ELF-1 (cell line): ENCODE results near the gene MRPL41.
A peak's percentile ranks its signal among the peaks of the same experiment; 100 is the strongest.
"Not testable (repeated sequence)": the region's sequence is repeated elsewhere in the genome, so short reads cannot be mapped to it uniquely, and the experiment has no call there.

Experiments
- DNase-seq: peaks from one replicate; pipeline ENCODE4 v3.0.0-alpha.2; 2016; ENCODE audit warnings: low read depth, low spot score

The MRPL41 gene

GRCh38 chr9:137521405-137521985 lies 30.2 kb upstream of the MRPL41 start:
- DNase-seq: no peak

DNA sequence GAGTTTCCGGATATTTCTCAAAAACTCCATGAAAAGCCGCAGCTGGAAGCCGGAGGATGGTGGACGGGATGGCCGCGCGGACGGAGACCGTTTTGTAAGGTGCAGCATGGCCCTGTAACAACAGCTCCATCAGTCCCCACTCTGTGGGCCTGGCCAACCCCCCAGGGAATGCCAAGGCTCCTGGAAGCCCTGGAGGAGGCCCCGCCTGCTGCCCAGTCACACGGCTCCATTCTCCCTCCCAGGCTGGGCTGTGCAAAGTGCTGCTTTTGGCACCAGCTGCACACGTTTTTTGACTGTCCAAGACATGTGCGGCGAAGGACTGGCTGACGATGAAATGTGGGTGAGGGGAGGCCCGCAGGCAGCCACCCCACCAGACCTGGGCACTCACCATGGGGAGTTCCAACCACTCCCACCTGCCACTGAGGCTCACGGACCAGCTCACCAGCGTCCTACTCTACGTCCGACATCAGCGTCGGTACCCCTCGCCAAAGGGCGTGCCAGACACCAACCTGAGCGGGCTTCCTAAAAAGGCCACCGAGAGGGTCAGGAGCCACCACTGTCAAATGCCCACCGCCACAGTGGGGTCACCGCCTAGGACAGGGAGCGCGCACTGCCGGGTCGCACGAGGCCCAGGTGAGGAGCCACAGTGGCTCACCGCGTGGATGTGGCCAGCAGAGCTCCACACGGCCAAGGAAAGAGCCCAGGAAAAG lies 28.8 kb upstream of the MRPL41 start:
- no peak for DNase-seq

DNA sequence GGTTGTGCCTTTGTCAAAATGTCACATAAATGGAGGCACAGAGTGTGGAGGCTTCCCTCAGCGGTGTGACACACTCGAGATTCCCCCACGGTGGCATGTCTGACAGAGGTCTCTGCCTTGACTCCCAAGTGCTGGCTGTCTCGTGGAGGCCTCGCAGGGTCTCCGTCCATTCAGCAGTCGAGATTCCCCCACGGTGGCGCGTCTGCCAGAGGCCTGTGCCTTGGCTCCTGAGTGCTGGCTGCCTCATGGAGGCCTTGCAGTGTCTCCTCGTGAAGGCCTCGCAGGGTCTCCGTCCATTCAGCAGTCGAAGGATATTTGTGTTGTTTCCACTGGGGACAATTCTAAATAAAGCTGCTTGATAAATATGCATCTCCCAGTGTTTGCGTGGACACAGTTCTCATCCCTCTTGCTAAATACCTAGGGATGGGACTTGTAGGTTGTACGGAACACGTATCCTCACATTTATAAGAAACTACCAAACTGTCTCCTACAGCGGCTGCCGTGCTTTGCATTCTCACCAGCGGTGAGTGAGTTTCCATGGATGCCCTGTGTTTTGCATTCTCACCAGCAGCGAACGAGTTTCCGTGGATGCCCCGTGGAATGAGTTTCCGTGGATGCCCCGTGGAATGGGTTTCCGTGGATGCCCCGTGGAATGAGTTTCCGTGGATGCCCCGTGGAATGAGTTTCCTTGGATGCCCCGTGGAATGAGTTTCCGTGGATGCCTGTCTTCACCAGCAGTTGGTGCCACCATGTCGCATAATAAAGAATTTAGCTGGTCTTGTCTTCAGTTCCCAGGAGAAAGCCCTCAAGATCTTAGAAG lies 27.3 kb upstream of the MRPL41 start:
- DNase-seq: no peak

DNA sequence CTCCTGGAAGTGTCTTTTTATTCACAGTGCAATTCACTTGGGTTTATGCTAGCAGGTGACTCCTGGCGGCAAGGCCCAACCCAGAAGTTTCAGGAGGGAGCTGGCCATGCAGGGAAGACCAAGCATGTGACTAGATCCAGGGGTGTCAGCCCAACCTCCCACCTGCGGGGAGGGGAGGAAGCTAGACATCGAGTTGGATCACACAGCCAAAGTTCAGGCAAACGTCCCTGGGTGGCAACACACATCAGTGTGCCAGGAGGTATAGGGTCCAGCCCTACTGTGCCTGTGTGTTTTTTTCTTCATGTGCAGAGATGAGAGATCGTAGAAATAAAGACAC lies 26.7 kb upstream of the MRPL41 start:
- no peak for DNase-seq

GRCh38 chr9:137530331-137530730 lies 21.3 kb upstream of the MRPL41 start:
- no peak for DNase-seq

- no peak for DNase-seq
Measured at GRCh38 chr9:137531099-137531765, 20.4 kb upstream of the MRPL41 start.

DNA sequence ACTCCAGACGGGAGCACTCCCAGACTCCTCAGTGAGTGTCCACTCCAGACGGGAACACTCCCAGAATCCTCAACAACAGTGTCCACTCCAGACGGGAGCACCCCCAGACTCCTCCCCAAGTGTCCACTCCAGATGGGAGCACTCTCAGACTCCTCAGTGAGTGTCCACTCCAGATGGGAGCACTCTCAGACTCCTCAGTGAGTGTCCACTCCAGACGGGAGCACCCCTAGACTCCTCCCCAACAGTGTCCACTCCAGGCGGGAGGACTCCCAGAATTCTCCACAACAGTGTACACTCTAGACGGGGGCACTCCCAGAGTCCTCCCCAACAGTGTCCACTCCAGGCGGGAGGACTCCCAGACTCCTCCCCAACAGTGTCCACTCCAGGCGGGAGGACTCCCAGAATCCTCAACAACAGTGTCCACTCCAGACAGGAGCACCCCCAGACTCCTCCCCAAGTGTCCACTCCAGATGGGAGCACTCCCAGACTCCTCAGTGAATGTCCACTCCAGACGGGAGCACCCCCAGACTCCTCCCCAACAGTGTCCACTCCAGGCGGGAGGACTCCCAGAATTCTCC lies 18.7 kb upstream of the MRPL41 start:
- not testable (repeated sequence) for DNase-seq

DNA sequence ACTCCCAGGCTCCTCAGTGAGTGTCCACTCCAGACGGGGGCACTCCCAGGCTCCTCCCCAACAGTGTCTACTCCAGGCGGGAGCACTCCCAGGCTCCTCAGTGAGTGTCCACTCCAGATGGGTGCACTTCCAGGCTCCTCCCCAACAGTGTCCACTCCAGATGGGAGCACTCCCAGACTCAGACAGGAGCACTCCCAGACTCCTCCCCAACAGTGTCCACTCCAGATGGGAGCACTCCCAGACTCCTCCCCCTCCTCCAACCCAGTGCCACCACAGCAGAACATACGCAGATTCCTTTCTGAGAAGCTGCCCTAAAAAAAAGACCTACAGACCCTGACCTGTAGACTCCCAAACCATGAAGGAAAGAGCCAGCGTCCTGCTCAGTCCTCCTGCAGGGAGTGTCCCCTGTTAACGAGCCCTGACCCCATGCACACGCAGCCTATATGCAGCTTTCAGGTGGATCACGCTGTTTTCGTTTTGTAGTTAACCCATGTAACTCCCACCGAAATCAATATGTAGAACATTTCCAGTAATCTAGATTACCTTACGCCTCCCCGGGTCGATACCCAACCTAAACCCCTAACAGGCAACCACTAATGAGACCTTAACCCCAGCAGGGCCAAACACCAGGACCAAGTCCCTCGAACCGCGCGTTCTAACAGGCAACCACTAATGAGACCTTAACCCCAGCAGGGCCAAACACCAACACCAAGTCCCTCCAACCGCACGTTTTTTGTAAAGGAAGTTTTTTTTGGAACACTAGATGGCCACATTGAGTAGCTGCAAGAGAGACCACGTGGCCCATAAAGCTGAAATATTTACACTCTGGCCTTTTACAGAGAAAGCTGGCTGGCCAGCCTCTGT lies 17.2 kb upstream of the MRPL41 start:
- peak; percentile 80 for DNase-seq

GRCh38 chr9:137535120-137535428 lies 16.6 kb upstream of the MRPL41 start:
- DNase-seq: no peak

DNA sequence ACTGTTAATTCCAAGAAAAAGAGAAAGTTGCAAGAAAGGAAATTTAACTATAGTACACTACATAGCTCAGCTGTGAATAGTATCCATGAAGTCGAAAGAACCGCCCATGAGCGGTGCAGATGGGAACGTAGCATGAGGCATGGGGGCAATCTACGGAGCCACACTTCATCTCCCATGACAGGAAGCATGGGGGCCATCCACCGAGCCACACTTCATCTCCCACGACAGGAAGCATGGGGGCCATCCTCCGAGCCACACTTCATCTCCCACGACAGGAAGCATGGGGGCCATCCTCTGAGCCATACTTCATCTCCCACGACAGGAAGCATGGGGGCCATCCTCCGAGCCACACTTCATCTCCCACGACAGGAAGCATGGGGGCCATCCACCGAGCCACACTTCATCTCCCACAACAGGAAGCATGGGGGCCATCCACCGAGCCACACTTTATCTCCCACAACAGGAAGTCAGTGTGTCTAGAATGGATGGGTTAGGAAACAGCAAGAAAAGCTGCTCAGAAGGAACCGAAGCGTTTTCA lies 15.0 kb upstream of the MRPL41 start:
- not testable (repeated sequence) for DNase-seq

- DNase-seq: no peak
Measured at GRCh38 chr9:137538058-137538457, 13.6 kb upstream of the MRPL41 start.

DNA sequence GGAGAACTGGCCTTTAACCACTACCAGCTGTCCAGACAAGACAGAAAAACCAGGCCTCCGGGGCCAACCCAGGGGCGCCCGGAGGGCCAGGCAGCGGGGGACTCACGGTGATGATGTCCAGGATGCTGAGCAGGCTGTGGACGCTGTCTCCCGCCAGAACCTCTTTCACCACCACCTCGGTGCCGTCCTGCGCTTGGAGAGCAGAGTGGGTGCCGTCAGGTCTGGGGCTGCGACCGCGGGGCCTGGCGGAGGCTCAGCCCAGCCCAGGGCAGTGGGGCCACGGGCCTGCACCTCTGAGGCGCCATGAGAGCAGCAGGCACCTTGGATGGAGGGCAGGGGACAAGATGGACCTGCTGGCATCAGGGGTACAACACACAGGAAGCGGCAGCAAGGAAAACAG lies 11.1 kb upstream of the MRPL41 start:
- DNase-seq: no peak

DNA sequence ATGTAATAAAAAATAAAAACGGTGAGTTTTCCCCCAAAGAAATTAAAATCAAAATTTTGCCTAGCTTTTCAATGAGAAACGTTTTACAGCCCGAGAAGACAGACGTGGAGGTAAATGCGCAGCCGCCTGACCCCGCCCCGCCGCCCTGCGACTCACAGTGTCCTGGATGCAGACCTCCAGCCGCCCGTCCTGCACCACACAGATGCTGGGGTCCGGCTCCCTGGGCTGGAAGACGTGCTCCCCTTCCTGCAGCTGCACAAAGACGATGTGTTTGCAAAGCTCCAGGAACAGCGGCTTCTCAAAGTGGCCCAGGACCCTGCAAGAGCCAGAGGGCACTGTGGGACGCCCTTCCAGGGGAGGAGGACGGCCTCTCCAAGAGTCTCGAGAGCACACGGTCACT lies 9.2 kb upstream of the MRPL41 start:
- no peak for DNase-seq

DNA sequence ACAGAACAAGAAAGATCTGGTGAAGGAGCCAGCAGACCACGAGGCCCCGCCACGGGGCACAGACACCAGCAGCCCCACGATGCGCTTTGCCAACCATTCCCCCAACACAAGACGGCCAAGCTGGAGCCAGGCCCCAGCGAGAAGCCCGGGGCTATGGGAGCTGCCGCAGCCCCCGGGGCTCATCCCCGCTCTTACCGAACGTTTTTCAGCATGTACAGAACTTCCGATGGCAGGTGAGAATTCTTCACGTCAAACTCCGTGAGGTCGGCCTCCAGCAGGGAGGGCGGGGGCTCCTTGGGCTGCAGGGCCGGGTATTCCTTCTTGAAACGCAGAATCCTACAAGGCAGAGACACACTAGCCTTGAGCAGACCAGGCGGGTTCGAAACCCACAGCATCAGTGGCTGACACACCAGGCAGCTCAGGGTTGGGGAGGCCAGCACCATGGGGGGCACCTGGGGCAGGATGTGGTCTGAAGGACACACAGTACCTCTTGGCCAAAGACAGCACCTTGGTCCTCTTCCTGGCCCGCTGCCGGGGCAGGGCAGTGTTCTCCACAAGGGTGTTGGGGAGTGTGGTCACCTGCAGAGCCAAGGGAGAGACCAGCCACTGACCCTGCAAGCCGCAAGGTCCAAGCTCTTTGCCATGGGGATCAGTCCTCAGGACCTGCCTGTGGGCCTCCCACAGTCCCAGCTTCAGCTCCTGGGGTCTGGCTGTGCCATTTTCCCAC lies 8.3 kb upstream of the MRPL41 start:
- no peak for DNase-seq

- no peak for DNase-seq
Measured at GRCh38 chr9:137544176-137544760, 7.4 kb upstream of the MRPL41 start.

DNA sequence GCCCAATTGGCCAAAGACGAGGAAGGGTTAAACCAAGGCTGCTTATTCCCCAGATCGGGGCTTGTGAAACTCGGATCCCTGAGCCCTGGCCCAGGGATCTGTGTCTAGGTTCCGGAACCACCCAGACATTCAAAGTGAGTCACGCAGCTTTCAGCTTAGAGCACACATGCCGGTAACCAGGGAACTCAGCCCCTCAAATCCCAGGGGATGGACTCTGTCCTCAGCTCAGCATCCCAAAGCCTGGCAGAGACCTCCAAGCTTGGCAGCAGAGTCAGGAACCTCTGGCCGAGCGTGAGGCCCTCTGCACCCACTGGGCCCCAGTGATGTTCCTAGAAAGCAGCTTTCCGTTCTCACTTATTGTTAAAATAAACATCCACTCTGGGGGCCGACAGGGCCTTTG lies 6.6 kb upstream of the MRPL41 start:
- no peak for DNase-seq

- no peak for DNase-seq
Measured at GRCh38 chr9:137547687-137548543, 3.8 kb upstream of the MRPL41 start.

DNA sequence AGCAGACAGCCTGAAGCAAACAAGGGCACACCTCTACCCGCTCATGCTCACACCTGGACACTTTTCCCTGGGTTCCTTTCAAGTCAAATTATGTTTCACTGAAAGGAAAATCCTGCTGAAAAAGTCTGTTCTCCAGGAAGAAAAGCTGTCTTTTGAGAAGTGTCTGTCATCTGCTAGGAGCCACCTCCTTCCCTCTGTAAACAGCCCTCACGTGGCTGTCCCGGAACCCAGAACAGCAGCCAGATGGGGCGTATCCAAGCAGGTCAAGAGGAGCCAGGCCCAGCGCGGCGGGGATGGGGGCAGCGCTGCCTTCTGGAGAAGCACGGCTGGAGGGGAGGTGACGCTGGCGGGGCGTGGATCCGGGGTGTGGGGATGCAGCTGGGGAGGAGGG lies 1.5 kb upstream of the MRPL41 start, which contains the start of gene PNPLA7:
PNPLA7 (minus strand) TSS at position 172 of the 391 bp plus-strand sequence. CDS start 205 bp downstream, outside the sequence.
- DNase-seq: peak; percentile 80

DNA sequence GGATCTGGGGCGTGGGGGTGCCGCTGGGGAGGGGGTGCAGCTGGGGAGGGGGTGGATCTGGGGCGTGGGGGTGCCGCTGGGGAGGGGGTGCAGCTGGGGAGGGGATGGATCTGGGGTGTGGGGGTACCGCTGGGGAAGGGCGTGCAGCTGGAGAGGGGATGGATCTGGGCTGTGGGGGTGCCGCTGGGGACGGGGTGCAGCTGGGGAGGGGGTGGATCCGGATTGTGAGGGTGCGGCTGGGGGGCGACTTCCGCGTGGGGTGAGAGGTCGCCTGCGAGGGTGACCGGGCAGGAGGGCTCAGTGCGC lies 768 bp upstream of the MRPL41 start:
- not testable (repeated sequence) for DNase-seq
